Kidney epithelial cell (primary cell): Measurements from ENCODE around the gene PIM3. TPM values are rescaled to one million over a fixed set of nuclear protein-coding genes. Genes with fewer than 3 reads are reported as not detected.

ENCODE experiments used
- DNase-seq: peaks from one replicate; pipeline ENCODE4 v3.0.0-alpha.2; 2010; ENCODE audit warnings: low read depth
- H3K27me3 ChIP-seq: 2 replicates; pipeline ENCODE4 v1.6.0; 2011; ENCODE audit warnings: low read length; ENCODE audit not compliant: control insufficient read depth, insufficient read depth
- H3K36me3 ChIP-seq: 2 replicates; pipeline ENCODE4 v1.5.1; 2011; ENCODE audit warnings: low read length; ENCODE audit not compliant: control insufficient read depth, insufficient read depth
- H3K4me3 ChIP-seq: 2 replicates; pipeline ENCODE4 v1.5.1; 2011; ENCODE audit warnings: low read depth, mild to moderate bottlenecking, control low read depth, low read length
- CTCF ChIP-seq: IDR thresholded peaks from 2 replicates; pipeline ENCODE4 v1.5.1; 2011; ENCODE audit warnings: mild to moderate bottlenecking, moderate library complexity, low read length, control low read depth, inconsistent platforms; ENCODE audit not compliant: insufficient read depth, poor library complexity, severe bottlenecking
- total RNA-seq: library from RNA; depleted of rRNA; stranded (reverse); fragments of >200 nt; gene quantifications from 2 replicates; pipeline ENCODE4 v1.2.3, GENCODE V29; 2015

The PIM3 gene
- total RNA-seq, 1 donor from 2014 or later = 66.9 TPM

- DNase-seq = no peak
- Histone ChIP-seq H3K27me3 (peaks cover 29% of the 10 kb centered on the region), H3K36me3 (no peaks in the 10 kb centered on the region), H3K4me3 (no peak overlapping the region)
- TF ChIP-seq CTCF = no peak
These were observed 46.5 kb downstream of the PIM3 start for GRCh38 chr22:50007057-50007511.

GRCh38 chr22:50008151-50009040, 47.8 kb downstream of the PIM3 start:
- no peaks in the 10 kb centered on the region for H3K36me3 ChIP-seq
- no peak for DNase-seq
- H3K27me3 ChIP-seq = peaks cover 42% of the 10 kb centered on the region
- no peak overlapping the region for H3K4me3 ChIP-seq
- no peak for TF ChIP-seq CTCF

- TF ChIP-seq CTCF = no peak
- peaks cover 51% of the 10 kb centered on the region for H3K27me3 ChIP-seq
- DNase-seq = no peak
- H3K4me3 ChIP-seq = no peak overlapping the region
- no peaks in the 10 kb centered on the region for H3K36me3 ChIP-seq
These were observed 48.7 kb downstream of the PIM3 start for GRCh38 chr22:50009251-50009650.

GRCh38 chr22:50009765-50010675, 49.4 kb downstream of the PIM3 start:
- TF ChIP-seq CTCF = no peak
- Histone ChIP-seq H3K27me3 (peaks cover 59% of the 10 kb centered on the region), H3K36me3 (no peaks in the 10 kb centered on the region), H3K4me3 (no peak overlapping the region)
- DNase-seq = no peak

GRCh38 chr22:50010676-50011446, 50.3 kb downstream of the PIM3 start:
- Histone ChIP-seq H3K36me3 (no peaks in the 10 kb centered on the region), H3K27me3 (peaks cover 63% of the 10 kb centered on the region), H3K4me3 (no peak overlapping the region)
- DNase-seq = no peak
- TF ChIP-seq CTCF = no peak
